Esophagus muscularis mucosa (tissue), 4 donors: ENCODE results near the gene SLC6A8. TPM values are rescaled to one million over a fixed set of nuclear protein-coding genes. Genes with fewer than 3 reads are reported as not detected.
"Not testable (repeated sequence)": the region's sequence is repeated elsewhere in the genome, so short reads cannot be mapped to it uniquely, and the experiment has no call there.

Source experiments
- DNase-seq: peaks from one replicate; pipeline ENCODE4 v3.0.0-alpha.2; 2017; ENCODE audit errors: extremely low spot score
- H3K27ac ChIP-seq, 4 donors: fragments of 200-600 bp; sonication (generic); replicated peaks in 1 of 4; 1 replicate in 3 of 4; 2 replicates in 1 of 4; pipeline ENCODE4 v1.5.1; 2016 to 2019; ENCODE audit warnings: mild to moderate bottlenecking in 1 of 4
- H3K27me3 ChIP-seq, 4 donors: fragments of 200-600 bp; sonication (generic); one replicate each; pipeline versions ENCODE4 v1.5.1 to v1.6.0; 2016 to 2019
- H3K36me3 ChIP-seq, 4 donors: fragments of 200-600 bp; sonication (generic); one replicate each; pipeline ENCODE4 v1.5.1; 2016 to 2019
- H3K4me1 ChIP-seq, 4 donors: fragments of 200-600 bp; sonication (generic); one replicate each; pipeline ENCODE4 v1.5.1; 2016 to 2019
- H3K4me3 ChIP-seq, 4 donors: fragments of 200-600 bp; sonication (generic); 1 replicate in 2 of 4; 2 replicates in 2 of 4; pipeline ENCODE4 v1.5.1; 2016 to 2019; ENCODE audit warnings: mild to moderate bottlenecking in 4 of 4, moderate library complexity in 1 of 4
- H3K9me3 ChIP-seq, 4 donors: fragments of 200-600 bp; sonication (generic); 1 replicate in 3 of 4; 2 replicates in 1 of 4; pipeline ENCODE4 v1.5.1; 2016 to 2019
- CTCF ChIP-seq, 3 experiments: fragments of 200-600 bp in 2 of 3; fragments of 450-650 bp in 1 of 3; sonication (generic) in 2 of 3; IDR thresholded peaks; one replicate each; pipeline ENCODE4 v1.5.1; 2017 to 2019; ENCODE audit warnings: antibody characterized with exemption in 3 of 3, mild to moderate bottlenecking in 2 of 3, moderate library complexity in 1 of 3
- EP300 ChIP-seq: sonication (generic); formaldehyde crosslinking; IDR thresholded peaks from one replicate; pipeline ENCODE4 v1.6.1; 2017; ENCODE audit warnings: antibody characterized with exemption
- POLR2A ChIP-seq: fragments of 450-650 bp; IDR thresholded peaks from one replicate; pipeline ENCODE4 v1.6.1; 2017; ENCODE audit warnings: antibody characterized with exemption, moderate library complexity, mild to moderate bottlenecking, low read depth
- POLR2AphosphoS5 ChIP-seq, 2 donors: sonication (generic); formaldehyde crosslinking; IDR thresholded peaks; one replicate each; pipeline ENCODE4 v1.6.1; 2017; ENCODE audit warnings: antibody characterized with exemption in 2 of 2
- WGBS: methylation state at CpG from one replicate; pipeline ENCODE4 v1.1.5; 2018; 5-methylcytosine and 5-hydroxymethylcytosine counted together
- intact Hi-C: fragments of 100-400 bp; cut with DNase I; formaldehyde crosslinking; loops from one replicate; pipeline ENCODE4 v1.15.1; 2023
- total RNA-seq, 4 donors: library from RNA; depleted of rRNA; stranded (reverse); fragments of >200 nt; gene quantifications; one replicate each; pipeline versions ENCODE4 v1.1.0 to v1.2.1, GENCODE V29; 2016

SLC6A8 gene
- total RNA-seq, 4 donors from 2014 or later: 41.7 to 62.3 (median 45.6) TPM

- H3K27ac ChIP-seq: peak overlapping the region; percentile 51 to 70 (median 66)
- 57% methylated on average over 3 of the region's 16 CpGs for WGBS
- peaks cover 0 to 38% (median 29%) of the 10 kb centered on the region in 4 donors for H3K36me3 ChIP-seq
- peaks cover 4 to 59% (median 40%) of the 10 kb centered on the region in 4 donors for H3K4me1 ChIP-seq
- H3K9me3 ChIP-seq: no peaks in the 10 kb centered on the region
- TF ChIP-seq POLR2A (no peak), POLR2AphosphoS5 (IDR thresholded peaks at IDR 0.05) (peak in 1 of 2 donors; percentile 29)
- no peak overlapping the region for H3K4me3 ChIP-seq
- H3K27me3 ChIP-seq: no peaks in the 10 kb centered on the region
- no peak for DNase-seq
- intact Hi-C loops: no loop called here
Observed at GRCh38 chrX:153703036-153703370, 15.3 kb downstream of the SLC6A8 start.

- no peak overlapping the region for H3K4me3 ChIP-seq
- H3K27ac ChIP-seq: peak overlapping the region; percentile 34 to 70 (median 60)
- H3K36me3 ChIP-seq: peaks cover 0 to 38% (median 29%) of the 10 kb centered on the region in 4 donors
- no peaks in the 10 kb centered on the region for H3K27me3 ChIP-seq
- no peak for TF ChIP-seq POLR2A
- no peak for TF ChIP-seq POLR2AphosphoS5 (IDR thresholded peaks at IDR 0.05)
- no peak for TF ChIP-seq EP300
- TF ChIP-seq CTCF (IDR thresholded peaks at IDR 0.05): no peak
- 85% methylated on average over 11 of the region's 18 CpGs for WGBS
- H3K9me3 ChIP-seq: no peaks in the 10 kb centered on the region
- no peak for DNase-seq
- intact Hi-C loops: no loop called here
- peaks cover 8 to 67% (median 48%) of the 10 kb centered on the region in 4 donors for H3K4me1 ChIP-seq
Observed at GRCh38 chrX:153704021-153704526, 16.3 kb downstream of the SLC6A8 start.

GRCh38 chrX:153704631-153705402 is 17.1 kb downstream of the SLC6A8 start:
- intact Hi-C loops: not testable (repeated sequence)
- H3K27ac ChIP-seq: peak overlapping the region; percentile 42 to 70 (median 64)

GRCh38 chrX:153705403-153706060 is 17.8 kb downstream of the SLC6A8 start:
- intact Hi-C loops, H3K4me3 ChIP-seq, DNase-seq, H3K27me3 ChIP-seq, H3K9me3 ChIP-seq: not testable (repeated sequence)
- Histone ChIP-seq H3K36me3 (peaks cover 0 to 51% (median 34%) of the 10 kb centered on the region in 4 donors), H3K4me1 (peaks cover 8 to 52% (median 43%) of the 10 kb centered on the region in 4 donors), H3K27ac (peak overlapping the region; percentile 42 to 70 (median 64))
- TF ChIP-seq CTCF (IDR thresholded peaks at IDR 0.05): peak in 1 of 3 experiments; percentile 8
- WGBS: 88% methylated on average over 13 of the region's 18 CpGs

More at GRCh38 chrX:153704631-153705402, 17.1 kb downstream of the SLC6A8 start:
- peaks cover 0 to 45% (median 34%) of the 10 kb centered on the region in 4 donors for H3K36me3 ChIP-seq
- DNase-seq, H3K9me3 ChIP-seq, H3K27me3 ChIP-seq, H3K4me3 ChIP-seq: not testable (repeated sequence)
- WGBS: 73% methylated on average over 8 of the region's 12 CpGs
- H3K4me1 ChIP-seq: peaks cover 8 to 59% (median 45%) of the 10 kb centered on the region in 4 donors

GRCh38 chrX:153706799-153707198 is 19.1 kb downstream of the SLC6A8 start:
- Histone ChIP-seq H3K4me1 (peaks cover 8 to 51% (median 43%) of the 10 kb centered on the region in 4 donors), H3K27ac (no peak overlapping the region), H3K4me3 (no peak overlapping the region), H3K27me3 (no peaks in the 10 kb centered on the region), H3K9me3 (no peaks in the 10 kb centered on the region), H3K36me3 (peaks cover 0 to 40% (median 24%) of the 10 kb centered on the region in 4 donors)
- DNase-seq: no peak
- no peak for TF ChIP-seq POLR2AphosphoS5 (IDR thresholded peaks at IDR 0.05)
- no peak for TF ChIP-seq EP300
- TF ChIP-seq CTCF (IDR thresholded peaks at IDR 0.05): no peak
- TF ChIP-seq POLR2A: no peak
- intact Hi-C loops: no loop called here
- 80% methylated on average over 9 of the region's 9 CpGs for WGBS
